CD4-positive, alpha-beta T cell treated with Interleukin-10 for 1 hour (primary cell): Measurements from ENCODE around the gene APC2.
"Not testable (repeated sequence)": the region's sequence is repeated elsewhere in the genome, so short reads cannot be mapped to it uniquely, and the experiment has no call there.

Experiments used
- DNase-seq: peaks from one replicate; pipeline ENCODE4 v3.0.0-alpha.2; 2020

Gene APC2

DNA sequence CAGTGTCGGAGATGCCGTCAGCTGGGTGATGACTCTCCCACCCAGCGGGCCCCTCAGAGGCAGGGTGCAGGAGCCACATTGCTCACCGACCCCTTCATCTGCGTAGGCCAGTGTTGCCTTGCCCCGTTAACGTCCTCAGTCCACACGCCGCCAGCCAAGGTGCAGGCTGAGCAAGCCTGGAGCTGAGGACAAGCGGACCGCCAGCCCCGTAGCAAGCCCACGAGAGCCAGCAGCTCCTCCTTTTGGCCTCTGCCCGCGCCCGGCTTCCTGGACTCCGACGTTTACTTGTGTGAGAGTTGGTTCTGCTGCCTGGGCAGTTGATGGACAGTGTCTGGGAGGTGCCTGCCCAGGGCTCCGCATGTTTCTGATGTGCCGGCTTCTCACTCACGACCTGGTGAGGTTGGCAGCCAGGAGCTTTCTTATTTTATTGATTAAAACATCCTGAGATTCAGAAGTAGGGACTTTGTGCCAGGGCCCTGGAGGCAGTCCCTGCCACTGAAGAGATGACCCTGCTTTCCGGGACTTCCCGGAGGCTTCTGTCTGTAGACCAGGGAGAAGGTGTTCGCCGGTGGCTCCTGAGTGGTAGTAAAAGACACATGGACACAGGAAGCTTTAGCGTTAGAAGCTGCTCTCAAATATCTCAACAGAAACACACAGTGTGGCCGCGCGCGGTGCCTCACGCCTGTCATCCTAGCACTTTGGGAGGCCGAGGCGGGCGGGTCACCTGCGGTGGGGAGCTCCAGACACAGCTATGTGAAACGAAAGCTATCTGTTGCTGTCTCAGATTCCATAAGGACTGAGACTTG, 36.7 kb upstream of the APC2 start:
- DNase-seq, result no peak

DNA sequence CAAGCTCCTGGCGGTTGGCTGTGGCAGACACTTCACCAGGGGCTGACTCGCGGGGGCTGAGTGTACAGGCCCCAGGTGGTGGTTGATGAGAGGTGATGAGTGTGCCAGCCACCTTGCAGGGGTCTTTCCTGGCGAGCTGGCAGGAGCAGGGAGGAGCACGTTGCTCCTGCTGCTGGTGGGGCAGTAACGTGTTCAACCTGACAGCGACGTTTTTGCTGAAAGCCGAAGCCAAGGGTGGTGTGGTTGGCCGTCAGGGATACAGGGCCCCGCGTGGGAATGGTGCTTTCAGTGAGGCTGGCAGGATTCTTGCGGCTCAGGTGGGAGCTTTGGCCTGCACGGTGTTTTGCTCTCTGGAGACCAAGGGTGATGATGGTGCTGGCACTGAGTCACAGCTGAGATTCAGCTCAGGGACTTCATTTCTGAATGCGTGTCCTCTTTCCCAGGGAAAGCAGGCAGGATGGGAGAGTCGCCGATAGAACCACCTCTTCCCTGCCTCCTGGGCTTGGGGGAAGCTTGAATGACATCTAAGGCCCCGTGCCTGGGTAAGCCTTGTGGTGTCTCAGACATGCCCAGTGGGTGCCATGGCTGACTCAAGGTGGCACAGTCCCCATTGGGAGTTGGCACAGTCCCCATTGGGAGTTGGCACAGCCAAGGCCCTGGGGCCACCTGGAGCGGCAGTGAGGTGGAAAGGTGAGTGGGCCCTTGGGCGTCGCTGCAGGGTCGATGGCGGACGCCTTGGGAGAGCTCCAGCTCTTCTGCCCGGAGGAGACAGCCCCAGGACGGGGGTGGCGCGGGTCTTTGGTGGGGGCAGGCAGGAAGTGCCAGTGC, 33.7 kb upstream of the APC2 start:
- no peak for DNase-seq

DNA sequence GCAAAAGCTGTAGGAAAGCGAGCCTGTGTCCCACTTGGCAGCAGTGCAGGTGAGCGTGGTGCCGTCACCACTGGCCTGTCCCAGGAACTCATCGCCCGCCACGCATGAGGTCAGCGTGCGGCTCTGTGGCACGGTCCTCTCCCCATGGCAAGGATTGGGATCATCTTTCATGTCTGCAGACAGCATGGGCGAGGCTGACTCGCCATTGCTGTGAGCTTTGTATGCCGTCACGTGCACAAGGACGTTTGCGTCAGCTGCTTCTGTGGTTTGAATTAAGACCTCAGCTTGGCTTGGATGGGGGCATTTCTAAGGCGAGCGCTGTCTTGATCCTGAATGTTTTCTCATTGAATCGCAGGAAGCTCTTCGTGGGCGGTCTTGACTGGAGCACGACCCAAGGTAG, 32.8 kb upstream of the APC2 start:
- no peak for DNase-seq

DNA sequence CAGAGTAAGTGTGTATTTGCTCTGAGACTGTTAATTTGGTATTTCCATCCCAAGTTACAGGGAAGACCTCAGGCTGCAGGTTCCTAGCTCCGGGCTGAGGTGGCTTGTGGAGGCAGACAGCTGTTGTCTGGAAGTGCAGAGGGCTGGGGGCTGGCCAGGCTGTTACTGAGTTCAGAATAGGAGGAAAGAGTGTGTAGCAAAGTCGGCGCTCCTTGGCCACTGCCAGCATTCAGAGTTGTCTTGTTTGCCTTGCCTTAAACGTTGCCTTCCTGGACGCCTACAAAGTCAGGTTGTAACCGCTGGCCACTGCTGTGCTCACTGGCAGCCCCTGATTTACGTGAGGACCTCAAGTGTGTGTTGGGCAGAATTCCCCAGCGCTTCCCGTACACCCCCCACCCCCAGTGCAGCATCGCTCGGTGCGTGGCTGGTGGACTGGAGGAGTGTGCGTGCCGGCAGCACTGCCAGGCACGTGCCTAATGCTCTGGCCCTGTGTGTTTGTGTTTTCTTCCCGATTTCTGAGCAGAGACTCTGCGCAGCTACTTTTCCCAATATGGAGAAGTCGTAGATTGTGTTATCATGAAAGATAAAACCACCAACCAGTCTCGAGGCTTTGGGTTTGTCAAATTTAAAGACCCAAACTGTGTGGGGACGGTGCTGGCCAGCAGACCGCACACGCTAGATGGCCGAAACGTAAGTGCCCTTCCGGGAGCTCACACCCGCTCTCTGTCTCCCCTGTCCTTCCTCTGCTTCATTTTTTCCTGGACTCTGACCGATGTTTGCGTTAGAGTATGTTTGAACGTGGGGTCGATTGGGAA, 32.0 kb upstream of the APC2 start:
- no peak for DNase-seq

DNA sequence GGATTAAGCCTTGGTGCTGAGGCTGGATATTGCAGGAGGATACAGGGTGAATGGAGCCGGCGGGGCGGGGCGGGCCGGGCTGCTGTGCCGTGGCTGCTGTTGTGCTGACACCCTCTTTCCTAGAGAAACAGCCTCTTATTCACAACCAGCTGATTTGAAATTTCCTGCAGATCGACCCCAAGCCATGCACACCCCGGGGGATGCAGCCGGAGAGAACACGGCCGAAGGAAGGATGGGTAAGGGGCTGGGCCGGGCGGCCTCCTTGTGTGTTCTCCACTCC, 31.5 kb upstream of the APC2 start:
- DNase-seq, result no peak

DNA sequence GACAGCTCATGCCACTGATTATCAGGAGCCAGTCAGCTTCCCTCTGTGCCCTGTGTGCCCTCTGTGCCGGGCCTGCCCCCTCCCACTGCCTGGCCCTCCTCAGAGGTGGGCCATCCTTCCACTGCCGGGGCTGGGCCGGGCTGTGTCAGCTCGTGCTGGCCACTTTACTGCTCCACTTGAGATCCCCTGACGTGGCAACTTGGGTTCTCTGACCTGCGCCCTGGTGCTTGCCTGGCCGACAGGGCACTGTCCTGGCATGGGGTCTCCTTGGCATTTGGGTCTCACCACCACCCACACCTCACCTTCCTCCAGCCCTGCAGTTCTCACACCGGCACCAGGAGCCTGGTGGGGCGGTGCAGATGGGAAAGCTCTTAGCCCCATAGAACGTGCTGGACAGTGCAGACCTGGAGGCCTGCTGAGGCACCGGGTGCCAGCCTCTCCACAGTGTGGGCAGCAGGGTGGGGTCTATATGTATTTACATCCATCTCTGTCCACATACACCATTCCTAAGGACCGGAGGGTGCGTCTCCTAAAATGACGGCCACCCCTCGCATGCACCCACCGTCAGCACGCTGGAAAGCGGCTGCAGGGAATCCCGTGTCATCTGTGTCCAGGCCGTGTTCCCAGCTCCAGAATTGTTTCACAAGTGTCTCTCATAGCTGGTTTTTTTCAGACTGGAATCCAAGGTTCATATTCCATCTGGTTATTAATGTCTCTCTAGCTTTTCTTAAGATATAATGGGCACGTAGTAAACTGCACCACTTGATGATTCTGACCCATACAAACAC, 30.8 kb upstream of the APC2 start:
- no peak for DNase-seq

DNA sequence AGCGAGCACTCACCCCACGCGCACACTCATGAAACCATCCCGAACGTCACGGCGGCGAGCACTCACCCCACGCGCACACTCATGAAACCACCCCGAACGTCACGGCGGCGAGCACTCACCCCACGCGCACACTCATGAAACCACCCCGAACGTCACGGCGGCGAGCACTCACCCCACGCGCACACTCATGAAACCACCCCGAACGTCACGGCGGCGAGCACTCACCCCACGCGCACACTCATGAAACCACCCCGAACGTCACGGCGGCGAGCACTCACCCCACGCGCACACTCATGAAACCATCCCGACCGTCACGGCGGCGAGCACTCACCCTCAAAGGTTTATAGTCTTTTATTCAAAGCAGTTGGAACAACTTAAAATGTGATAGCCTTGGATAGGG, 29.8 kb upstream of the APC2 start:
- not testable (repeated sequence) for DNase-seq

DNA sequence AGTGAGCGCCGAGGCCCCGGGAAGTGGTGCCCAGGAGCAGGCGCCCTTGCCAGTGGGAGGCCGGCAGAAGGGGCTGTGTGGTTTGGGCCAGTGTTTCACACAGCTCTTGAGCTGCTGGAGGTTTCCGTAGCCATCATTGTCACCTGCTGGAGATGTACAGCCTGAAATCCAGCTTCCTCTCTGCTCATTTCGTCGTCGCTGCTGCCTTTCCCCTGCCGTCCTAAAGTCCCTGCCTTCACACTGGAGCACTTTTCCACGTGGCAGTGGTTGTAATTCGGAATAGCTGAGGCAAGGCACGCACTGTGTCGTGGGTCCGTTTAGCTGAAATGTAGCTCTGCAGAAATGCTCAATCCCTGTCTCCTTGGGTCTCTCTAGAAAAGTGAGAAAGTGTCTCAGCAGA, 29.3 kb upstream of the APC2 start:
- DNase-seq, result no peak

DNA sequence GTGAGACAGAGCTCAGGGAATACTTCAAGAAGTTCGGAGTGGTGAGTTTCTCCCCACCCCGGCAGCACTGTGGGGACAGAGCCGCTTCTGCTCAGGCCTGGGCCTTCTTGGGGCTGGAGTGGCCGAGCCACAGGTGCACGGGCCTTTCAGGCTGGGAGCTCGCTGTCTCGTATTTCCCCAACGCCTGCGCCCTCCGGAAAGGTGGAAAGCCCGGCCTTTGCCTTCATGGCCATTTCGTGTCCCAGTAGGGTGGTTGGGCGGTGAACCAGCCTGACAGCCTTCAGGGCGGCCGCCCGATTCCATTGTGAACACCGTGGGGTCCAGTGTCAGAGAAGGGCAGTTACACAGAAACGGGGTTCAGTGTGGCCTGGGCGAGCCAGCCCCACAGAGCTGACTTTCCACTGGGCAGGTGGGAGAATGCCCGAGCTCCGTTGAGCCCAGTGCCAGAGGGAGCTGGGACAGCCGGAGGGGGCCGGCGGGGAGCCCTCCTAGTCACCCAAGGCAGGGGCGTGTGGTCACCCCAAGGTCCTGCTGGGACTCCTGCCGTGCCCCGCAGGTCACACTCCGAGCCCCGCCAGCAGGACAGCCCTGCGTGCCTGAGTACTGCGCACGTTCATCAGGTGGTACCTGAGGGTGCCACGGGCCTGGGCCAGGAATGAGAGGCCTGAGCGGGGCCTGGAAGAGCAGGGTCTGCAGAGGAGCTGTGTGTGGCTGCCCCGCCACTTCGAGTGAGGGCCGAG, 28.5 kb upstream of the APC2 start:
- DNase-seq, result no peak

DNA sequence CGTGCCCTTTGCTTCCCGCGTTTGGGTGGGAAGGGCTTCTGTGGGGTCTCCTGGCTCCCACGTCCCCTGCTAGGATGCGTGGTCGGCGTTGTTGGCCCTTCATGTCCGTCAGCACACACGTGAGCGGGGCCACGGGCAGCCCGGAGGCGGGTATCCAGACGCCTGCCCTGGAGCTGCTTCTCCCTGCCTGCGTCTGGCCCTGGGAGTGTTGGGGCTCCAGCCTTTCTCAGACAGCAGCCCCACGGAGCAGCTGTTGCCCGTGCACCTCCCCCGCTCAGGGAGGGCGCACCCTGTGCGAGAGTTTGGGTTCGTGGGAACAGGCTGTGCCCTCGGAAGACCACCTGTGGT, 28.0 kb upstream of the APC2 start:
- DNase-seq, result no peak

DNA sequence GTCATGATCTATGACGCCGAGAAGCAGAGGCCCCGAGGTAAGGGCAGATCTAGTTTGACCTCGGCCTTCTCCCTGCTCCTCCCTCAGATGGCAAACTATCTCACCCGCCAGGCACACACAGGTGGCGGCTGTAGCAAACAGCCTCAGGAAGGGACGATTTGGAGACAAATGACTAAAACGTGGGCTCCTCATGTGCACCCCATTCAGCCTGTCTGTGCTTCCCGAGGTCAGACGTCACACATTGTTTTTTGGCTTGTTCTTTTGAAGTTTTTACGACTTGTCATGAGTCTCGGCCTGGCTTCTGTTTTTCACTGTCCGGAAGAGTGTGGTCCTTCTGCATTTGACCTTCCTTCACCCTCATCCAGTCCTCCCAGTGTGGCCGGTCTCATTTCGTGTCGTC, 27.6 kb upstream of the APC2 start:
- DNase-seq, result no peak

DNA sequence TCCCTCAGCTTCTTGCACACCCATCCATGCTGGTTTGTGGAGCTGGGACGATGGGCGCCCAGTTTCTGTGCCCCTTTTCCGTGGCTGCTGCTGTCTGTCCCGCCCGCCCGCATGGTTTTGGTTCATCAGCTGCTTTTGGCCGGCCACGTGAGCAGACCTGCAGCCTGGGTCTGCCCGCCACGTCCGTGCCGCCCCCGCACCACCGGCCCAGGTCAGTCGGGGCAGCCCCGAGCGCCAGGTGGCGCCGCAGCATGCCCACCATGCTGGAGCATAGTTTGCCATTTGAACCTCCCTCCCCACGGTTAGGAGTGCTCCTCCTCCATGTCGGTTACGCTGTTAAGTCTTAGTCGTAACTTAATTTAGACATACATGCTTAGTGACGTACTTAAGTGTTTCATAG, 27.0 kb upstream of the APC2 start:
- no peak for DNase-seq

DNA sequence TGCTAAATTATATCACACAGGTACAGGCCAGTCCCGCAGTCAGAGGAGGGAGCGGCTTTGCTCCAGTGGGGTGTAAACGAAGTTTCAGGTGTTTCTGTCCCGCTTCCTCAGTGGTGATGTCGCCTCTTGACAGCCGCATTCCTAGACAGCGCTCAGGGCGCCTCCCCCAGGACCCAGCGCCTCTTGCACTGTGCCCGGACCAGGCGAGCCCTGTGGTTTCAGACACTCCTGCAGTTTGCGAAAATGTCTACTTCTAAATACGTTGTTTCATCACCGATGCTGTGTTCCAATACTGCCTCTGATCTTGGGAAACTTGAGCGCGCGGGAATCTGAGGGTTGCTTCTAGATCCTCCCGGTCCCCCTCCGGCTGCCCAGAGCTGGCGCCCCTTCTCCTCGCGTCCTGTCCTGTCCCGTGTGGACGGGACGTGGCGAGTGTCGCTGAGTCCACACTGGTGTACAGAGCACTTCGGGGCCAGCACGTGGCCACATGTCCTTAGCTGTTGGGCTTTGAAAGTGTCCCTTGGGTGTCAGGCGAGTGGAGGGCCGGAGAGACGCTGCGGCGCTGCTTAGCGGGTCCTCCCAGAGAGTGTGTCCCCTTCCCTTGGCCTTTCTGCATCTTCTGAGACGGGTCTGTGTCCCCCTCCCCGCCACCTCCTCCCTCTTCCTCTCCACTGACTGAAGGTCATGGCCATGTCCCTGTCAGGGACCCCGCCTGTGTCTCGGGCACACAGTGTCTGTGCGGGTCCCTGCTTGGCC, 26.3 kb upstream of the APC2 start:
- no peak for DNase-seq

DNA sequence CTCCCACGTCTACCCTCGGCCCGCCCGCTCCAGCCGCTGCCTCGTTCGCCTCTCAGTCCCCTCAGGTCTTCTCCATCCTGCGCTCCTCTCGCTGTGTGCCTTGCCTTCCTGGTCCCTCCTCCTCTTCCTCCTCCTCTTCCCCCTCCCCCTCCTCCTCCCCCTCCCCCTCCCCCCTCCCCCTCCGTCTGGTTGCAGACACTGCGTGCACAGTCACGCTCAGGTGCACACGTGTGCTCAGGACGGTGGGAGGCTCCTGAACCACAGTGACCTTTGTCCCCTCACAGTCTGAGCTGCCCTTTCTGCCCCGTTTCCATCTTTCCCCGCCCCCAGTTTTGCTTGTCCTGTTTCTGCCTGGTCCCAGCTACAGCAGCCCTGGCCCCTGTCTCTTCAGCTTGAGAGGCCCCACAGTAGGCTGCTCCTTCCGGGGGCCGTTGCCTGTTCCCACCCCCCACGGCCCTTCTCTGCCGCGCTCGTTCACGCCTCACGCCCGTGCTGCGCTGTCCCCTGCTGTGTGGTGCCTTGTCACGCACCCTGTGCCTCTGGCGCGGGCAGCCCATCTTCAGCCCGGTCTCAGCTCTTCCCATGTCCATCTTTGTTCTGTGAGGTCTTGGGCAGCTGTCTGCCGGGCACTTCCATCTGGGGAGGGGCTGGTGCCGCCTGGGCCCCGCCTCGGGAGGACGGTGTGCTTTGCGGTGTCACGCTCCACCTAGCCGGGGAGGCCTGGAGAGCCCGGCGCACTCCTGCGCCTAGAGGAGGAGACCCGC, 25.5 kb upstream of the APC2 start:
- DNase-seq, result no peak

DNA sequence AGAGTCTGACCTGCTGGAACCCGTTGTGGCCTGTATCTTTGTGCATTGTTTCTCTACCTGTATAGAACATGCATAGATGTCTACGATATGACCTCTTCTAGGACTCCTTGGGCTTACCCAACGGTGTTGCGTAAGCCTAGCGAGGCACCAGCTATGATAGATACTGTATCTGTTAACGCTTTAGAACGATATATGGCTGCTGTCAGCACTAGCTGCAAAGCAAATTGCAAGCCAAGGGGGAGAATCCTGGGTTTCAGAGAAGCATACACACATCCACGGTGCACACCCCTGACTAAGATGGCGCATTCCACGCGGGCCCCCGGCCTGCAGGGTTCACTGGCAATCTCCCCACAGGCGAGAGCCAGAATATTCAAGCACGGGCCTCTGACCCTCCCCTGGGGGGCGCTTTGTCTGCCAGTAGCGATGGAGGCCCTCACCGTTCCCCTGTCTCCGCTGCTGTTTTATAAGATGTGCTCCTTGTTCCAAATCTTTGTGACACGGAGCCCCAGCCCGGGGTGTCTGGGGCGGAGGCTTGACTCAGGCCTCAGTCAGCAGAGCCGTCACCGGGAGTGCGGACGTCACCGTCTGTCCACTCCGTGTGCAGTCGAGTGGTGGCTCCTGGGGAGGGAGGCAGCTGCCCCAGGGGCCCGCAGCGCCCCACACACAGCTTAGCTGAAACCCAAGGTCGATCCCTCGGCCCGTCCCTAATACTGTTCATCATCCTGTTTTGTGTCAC, 24.7 kb upstream of the APC2 start:
- DNase-seq, result no peak

DNA sequence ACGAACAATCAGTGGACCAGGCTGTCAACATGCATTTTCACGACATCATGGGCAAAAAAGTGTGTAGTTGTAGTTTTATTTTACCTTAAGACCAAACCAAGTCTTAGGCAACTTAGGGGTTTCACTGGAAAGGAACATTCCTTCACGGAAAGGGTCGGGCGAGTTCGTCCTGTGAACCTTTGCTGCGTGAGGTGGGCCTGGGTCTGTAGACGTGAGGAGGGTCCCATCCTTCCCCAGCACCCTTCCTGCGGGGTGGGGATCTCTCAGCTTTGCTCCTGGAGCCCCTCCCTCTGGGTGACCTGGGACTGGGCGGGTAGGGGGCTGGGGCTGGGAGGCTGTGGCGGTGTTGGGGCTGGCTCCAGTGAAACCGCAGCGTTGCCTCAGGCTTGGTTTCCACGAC, 24.0 kb upstream of the APC2 start:
- no peak for DNase-seq

DNA sequence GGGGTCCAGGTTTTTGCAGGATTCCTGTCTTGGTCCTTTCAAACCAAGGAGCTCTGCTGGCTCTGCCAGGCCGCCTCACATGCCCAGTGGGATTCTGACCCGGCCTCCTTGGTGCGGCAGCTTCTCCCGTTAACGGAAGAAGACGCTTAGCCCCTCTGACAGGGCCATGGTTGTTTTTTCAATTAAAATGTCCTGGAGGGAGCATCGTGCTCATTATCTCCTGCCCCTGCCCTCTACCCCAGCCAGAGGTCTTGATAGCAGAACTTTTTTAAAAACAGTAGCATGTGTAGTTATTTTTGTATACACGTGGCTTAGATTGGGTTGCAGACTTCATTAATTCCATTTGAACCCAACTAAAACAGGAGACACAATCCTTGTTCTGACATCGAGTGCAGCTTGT, 23.2 kb upstream of the APC2 start:
- no peak for DNase-seq

DNA sequence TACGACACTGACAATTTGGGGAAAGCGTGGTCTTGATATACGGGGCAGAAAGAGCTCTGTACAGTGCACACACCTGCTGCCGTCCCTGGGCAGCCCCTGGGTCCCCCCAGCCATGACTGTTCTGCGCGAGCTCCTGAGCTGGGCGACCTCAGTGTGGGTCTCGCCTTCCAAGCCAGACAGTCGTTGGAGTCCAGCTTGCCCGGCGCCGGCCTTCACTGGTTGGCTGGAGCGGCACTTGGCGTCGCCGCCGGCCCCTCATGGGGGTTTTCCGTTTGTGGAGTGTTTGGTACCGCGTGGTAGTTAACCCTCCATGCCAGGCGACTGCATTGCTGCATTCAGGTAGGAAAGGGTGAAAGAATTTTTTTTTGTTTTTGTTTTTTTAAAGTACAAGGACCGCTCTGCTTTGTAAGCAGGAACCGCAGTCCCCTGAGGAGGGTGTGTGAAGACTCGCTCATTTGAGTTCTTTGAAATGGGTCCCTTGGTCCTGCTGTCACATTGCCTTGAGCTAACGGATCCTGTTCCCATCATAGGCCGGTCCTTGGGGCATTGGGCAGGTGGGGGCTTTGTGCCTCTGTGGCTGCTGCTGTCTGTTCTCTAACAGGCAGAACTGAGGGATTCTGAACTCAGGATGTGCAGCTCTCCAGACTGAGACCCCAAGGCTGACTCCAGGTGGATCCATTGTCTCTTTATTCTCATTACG, 22.6 kb upstream of the APC2 start:
- no peak for DNase-seq

DNA sequence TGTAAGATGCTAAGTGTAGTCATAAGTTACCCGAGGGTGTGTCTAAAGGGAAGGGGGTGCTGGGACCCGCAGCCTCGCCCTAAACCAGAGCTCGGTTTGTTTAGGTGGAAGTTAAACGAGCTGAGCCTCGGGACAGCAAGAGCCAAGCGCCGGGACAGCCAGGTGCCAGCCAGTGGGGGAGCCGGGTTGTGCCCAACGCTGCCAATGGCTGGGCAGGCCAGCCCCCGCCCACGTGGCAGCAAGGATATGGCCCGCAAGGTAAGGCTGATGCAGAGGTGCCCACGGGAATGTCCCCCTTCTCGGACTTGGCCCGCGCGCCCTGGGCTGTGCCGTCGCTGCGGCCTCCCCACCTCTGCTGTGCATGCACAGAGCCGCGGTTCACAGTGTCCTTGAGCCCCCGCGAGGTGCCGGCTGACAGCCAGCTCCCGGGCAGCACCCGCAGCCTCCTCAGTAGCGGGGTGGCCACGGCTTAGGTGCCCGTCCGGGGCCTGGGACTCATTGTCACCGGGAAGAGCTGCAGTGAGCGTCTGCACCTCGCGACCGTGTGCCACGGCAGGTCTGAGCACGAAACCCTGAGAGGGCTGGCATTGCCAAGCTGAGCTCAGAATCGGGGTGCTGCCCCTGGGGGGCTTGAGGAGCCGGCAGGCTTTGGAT, 21.1 kb upstream of the APC2 start:
- no peak for DNase-seq
